HG02938 (cell line): ENCODE results near the gene MFSD1.
"Not testable (repeated sequence)": the region's sequence is repeated elsewhere in the genome, so short reads cannot be mapped to it uniquely, and the experiment has no call there.

Source experiments
- ATAC-seq: cut with Tn5 transposase; IDR thresholded peaks from one replicate; pipeline ENCODE4 v1.9.1; 2021; ENCODE audit warnings: mild to moderate bottlenecking, moderate library complexity; ENCODE audit not compliant: unreplicated experiment

Gene MFSD1

DNA sequence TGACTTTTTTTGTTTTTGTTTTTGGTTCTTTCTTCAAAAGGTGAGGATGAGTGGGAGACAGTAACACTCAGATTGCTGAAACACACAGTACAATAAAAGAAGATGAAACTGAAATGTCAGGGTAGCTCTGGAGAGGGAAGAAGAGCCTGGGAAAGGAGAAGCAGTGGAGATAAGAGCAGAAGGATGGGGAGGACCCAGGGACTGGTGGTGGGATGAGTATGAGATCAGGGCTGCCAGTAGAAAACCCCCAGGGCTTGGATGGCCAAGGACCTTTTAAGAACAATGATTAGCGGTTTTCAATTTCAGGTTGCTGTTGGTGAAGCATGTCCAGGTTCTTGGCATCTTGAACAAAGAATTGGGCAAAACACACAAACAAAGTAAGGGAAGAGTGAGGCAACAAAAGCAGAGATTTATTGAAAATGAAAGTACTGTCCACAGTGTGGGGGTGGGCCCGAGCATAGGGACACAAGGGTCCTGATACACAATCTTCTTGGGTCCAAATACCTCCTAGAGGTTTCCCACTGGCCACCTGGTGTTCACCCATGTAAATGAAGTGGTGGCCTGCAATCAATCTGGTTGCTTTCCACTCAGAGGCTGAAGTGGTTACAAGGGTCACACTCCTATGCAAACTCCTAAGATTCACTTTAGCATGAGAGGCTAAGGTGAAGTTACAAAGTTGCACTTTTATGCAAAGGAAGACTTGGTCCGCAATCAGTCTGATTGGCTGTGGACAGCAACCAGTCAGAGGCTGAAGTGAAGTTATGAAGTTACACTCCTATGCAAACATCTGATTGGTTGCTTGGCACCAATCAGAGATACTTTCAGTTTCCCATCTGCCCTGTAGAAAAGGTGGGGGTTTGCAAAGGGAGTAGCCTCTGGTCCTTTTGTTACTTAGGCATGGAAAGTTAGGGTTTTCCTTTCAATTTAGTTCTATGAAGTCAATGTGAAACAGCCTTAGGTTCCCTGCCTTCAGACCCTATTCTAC lies 26.1 kb upstream of the MFSD1 start:
- peak; percentile 77 for ATAC-seq

- no peak for ATAC-seq
Observed at GRCh38 chr3:158776531-158776930, 25.3 kb upstream of the MFSD1 start.

GRCh38 chr3:158777161-158777873 lies 24.5 kb upstream of the MFSD1 start:
- ATAC-seq, result no peak

- no peak for ATAC-seq
Observed at GRCh38 chr3:158780766-158781165, 21.1 kb upstream of the MFSD1 start.

DNA sequence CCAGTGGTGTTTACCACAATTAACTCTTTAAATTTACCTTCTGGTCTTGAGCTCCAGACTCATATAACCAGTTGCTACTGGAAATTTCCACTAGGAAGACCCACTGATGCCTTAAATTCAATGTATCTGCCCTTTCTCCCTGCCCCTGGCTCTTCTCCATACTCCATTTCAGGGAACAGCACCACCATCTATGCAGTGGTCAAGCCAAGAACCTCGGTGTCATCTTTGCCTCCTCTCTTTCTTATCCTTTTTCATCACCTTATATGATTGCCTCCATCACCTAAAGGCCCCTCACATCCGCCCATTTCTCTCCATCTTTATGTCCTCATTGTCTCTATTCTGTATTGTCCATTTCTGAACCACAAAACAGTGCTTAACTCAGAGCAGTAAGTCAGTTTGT lies 20.7 kb upstream of the MFSD1 start:
- no peak for ATAC-seq

GRCh38 chr3:158781849-158782248 lies 20.0 kb upstream of the MFSD1 start:
- ATAC-seq, result no peak

- ATAC-seq, result no peak
Observed at GRCh38 chr3:158782283-158782989, 19.4 kb upstream of the MFSD1 start.

GRCh38 chr3:158783051-158783450 lies 18.8 kb upstream of the MFSD1 start:
- no peak for ATAC-seq

- no peak for ATAC-seq
Observed at GRCh38 chr3:158785972-158786371, 15.9 kb upstream of the MFSD1 start.

GRCh38 chr3:158788446-158788845 lies 13.4 kb upstream of the MFSD1 start:
- no peak for ATAC-seq

DNA sequence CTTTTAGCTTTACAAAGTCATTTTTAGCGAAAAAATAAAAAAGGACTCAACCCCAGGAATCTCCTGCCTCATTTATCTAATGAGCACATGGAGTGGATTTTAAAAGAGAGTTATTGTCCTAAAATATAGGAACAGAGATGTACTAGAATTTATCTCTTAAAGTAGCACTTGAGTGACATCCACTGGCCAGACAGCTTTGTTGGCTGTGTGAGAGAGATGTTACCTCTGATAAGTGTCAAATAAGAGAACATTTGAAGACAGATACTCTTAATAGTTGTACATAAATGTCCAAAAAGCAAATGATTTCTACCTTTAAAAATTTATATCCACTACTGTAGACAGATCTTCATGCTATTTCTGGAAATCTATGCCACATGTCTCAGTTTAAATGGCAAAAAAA lies 12.3 kb upstream of the MFSD1 start:
- ATAC-seq, result no peak

- peak; percentile 76 for ATAC-seq
Observed at GRCh38 chr3:158790901-158791589, 10.8 kb upstream of the MFSD1 start.

GRCh38 chr3:158791590-158791920 lies 10.3 kb upstream of the MFSD1 start:
- not testable (repeated sequence) for ATAC-seq

DNA sequence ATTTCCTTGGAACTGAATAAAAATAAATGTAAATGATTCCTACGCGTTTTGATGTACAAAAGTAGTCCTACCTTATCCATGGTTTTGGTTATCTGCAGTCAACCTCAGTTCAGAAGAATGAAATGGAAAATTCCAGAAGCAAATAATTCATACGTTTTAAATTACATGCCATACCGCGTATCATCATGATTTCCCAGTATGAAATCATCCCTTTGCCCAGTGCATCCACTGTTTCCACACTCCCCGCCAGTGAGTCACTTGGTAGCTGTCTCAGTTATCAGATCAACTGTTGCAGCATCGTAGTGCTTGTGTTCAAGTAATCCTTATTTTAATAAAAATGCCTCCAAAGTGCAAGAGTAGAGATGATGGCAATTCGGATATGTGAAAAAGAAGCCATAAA lies 9.1 kb upstream of the MFSD1 start:
- ATAC-seq, result no peak

GRCh38 chr3:158794206-158794605 lies 7.6 kb upstream of the MFSD1 start:
- ATAC-seq, result no peak

GRCh38 chr3:158794936-158795518 lies 6.8 kb upstream of the MFSD1 start:
- peak; percentile 69 for ATAC-seq

GRCh38 chr3:158801201-158801600 lies 653 bp upstream of the MFSD1 start:
- no peak for ATAC-seq

DNA sequence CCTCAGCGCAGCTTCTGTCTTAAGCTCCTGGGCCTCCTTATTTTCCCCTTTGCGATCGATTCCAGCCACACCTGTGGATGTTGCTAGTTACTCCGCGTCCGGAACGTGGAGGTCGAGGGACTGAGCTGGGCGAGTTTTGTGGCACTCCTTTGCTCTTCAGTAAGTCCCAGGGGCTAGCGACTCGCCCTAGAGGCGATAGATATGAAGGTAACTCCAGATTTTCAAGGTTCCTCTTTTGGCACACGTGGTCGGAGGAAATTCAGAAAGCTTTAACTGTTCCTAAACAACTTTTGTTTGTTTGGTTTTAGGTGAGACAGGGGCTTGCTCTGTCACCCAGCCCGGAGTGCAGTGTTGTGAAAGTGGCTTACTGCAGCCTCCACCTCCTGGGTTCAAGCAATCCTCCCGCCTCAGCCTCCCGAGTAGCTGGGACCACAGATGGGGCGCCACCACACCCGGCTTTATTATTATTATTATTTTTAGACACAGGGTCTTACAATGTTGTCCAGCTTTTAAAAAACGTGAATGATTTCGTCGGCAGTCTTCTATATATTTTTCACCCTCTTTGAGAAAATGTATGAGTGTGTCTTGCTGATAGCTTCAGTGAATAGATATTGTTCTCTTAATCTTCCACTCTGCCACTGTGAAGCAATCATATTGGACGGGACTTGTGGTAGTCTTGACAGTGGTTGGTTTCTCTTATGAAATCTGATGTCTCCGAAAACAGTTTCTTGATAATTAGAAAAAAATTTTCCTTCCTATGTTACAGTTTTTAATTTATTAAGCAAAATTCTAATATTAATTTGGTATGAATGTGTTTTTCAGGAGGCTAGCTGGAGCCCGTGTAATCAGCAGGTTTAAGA lies 785 bp downstream of the MFSD1 start:
- peak; percentile 49 for ATAC-seq

DNA sequence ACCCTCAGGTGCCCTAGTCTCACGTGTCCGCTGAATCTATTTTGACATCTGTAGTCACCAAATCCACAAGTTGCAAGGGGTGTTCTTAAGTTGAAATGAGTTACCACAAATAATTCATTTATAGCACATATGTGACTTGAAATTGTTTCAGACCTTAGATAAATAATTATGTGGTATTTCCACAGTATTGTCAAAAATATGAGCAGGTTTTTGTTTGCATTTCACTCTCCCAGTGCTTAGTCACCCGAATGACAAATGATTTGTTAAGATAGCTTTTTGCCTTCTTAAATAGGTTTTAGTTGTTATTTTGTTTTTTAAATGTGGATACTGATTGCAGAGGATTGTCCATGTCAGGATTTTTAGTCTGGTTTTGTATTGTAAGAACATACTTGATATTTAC lies 2.6 kb downstream of the MFSD1 start:
- ATAC-seq, result no peak

DNA sequence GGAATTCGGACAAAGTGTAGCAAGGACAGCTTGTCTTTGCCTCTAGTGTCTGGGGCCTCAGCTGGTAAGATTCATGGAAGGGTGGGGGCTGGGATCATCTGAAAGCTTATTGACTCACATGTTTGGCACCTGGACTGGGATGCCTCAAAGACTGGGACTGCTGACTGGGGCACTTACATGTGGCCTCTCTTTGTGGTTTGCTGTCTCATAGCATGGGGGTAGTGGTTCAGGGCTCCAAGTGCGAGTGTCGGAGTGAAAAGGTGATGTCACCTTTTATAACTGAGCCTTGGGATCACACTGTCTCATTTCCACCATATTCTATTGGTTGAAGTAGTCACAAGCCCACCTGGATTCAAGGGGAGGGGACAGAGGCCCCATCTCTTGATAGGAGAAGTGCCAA lies 6.8 kb downstream of the MFSD1 start:
- ATAC-seq, result no peak
